ENCODE results near the gene WDR27.

The WDR27 gene

GRCh38 chr6:169474362-169474761 lies 227.5 kb downstream of the WDR27 start:
- H3K9me3 ChIP-seq (ENCODE audit: insufficient read depth, low read length) = peaks cover 18% of the 10 kb centered on the region; the same call in 1 of the 2 replicates
- H3K4me2 ChIP-seq (ENCODE audit: low read depth, low read length, poor library complexity, severe bottlenecking) = no peak overlapping the region
- TF ChIP-seq EZH2phosphoT487 (conservative IDR thresholded peaks at IDR 0.05; ENCODE audit: low read length) (no peak), CTCF (IDR thresholded peaks at IDR 0.05; ENCODE audit: insufficient read depth, low read length, poor library complexity, severe bottlenecking) (no peak)
- H3F3A ChIP-seq (ENCODE audit: insufficient read depth) = no peaks in the 10 kb centered on the region
- H3K9me2 ChIP-seq (replicated peaks; ENCODE audit: insufficient read depth, low read length) = no peaks in the 10 kb centered on the region
- H3K27me3 ChIP-seq (ENCODE audit: low read length) = no peaks in the 10 kb centered on the region
- no peak overlapping the region for H3K4me3 ChIP-seq (ENCODE audit: insufficient read depth, low read length, poor library complexity, severe bottlenecking)
- no peak overlapping the region for H3K9ac ChIP-seq (ENCODE audit: low read length)
- no peak overlapping the region for H2AFZ ChIP-seq (ENCODE audit: low read depth, low read length, severe bottlenecking)
- H3K27ac ChIP-seq (ENCODE audit: low read depth, low read length) = no peak overlapping the region
- no peaks in the 10 kb centered on the region for H3K79me2 ChIP-seq (ENCODE audit: insufficient read depth, low read length)
- H4K20me1 ChIP-seq (ENCODE audit: low read depth, low read length) = no peaks in the 10 kb centered on the region
- H3K36me3 ChIP-seq (ENCODE audit: low read length) = peaks cover 7% of the 10 kb centered on the region

GRCh38 chr6:169473663-169474062 lies 228.2 kb downstream of the WDR27 start:
- no peak overlapping the region for H3K4me2 ChIP-seq (ENCODE audit: low read depth, low read length, poor library complexity, severe bottlenecking)
- H3K27ac ChIP-seq (ENCODE audit: low read depth, low read length) = no peak overlapping the region
- no peak overlapping the region for H2AFZ ChIP-seq (ENCODE audit: low read depth, low read length, severe bottlenecking)
- H3F3A ChIP-seq (ENCODE audit: insufficient read depth) = no peaks in the 10 kb centered on the region
- no peak overlapping the region for H3K4me3 ChIP-seq (ENCODE audit: insufficient read depth, low read length, poor library complexity, severe bottlenecking)
- H3K9ac ChIP-seq (ENCODE audit: low read length) = no peak overlapping the region
- H3K27me3 ChIP-seq (ENCODE audit: low read length) = no peaks in the 10 kb centered on the region
- peaks cover 7% of the 10 kb centered on the region for H3K36me3 ChIP-seq (ENCODE audit: low read length)
- H3K9me2 ChIP-seq (replicated peaks; ENCODE audit: insufficient read depth, low read length) = no peaks in the 10 kb centered on the region
- no peaks in the 10 kb centered on the region for H3K79me2 ChIP-seq (ENCODE audit: insufficient read depth, low read length)
- H4K20me1 ChIP-seq (ENCODE audit: low read depth, low read length) = no peaks in the 10 kb centered on the region
- peaks cover 18% of the 10 kb centered on the region; the same call in 1 of the 2 replicates for H3K9me3 ChIP-seq (ENCODE audit: insufficient read depth, low read length)
- TF ChIP-seq EZH2phosphoT487 (conservative IDR thresholded peaks at IDR 0.05; ENCODE audit: low read length) = no peak
- TF ChIP-seq CTCF (IDR thresholded peaks at IDR 0.05; ENCODE audit: insufficient read depth, low read length, poor library complexity, severe bottlenecking) = no peak

GRCh38 chr6:169472786-169473416 lies 228.9 kb downstream of the WDR27 start:
- no peaks in the 10 kb centered on the region for H4K20me1 ChIP-seq (ENCODE audit: low read depth, low read length)
- H3K4me2 ChIP-seq (ENCODE audit: low read depth, low read length, poor library complexity, severe bottlenecking) = no peak overlapping the region
- peaks cover 7% of the 10 kb centered on the region for H3K36me3 ChIP-seq (ENCODE audit: low read length)
- no peak overlapping the region for H3K4me3 ChIP-seq (ENCODE audit: insufficient read depth, low read length, poor library complexity, severe bottlenecking)
- H3F3A ChIP-seq (ENCODE audit: insufficient read depth) = no peaks in the 10 kb centered on the region
- no peak for TF ChIP-seq CTCF (IDR thresholded peaks at IDR 0.05; ENCODE audit: insufficient read depth, low read length, poor library complexity, severe bottlenecking)
- no peak for TF ChIP-seq EZH2phosphoT487 (conservative IDR thresholded peaks at IDR 0.05; ENCODE audit: low read length)
- no peaks in the 10 kb centered on the region for H3K9me2 ChIP-seq (replicated peaks; ENCODE audit: insufficient read depth, low read length)
- H3K27ac ChIP-seq (ENCODE audit: low read depth, low read length) = no peak overlapping the region
- H3K79me2 ChIP-seq (ENCODE audit: insufficient read depth, low read length) = no peaks in the 10 kb centered on the region
- H3K9me3 ChIP-seq (ENCODE audit: insufficient read depth, low read length) = peaks cover 21% of the 10 kb centered on the region; the same call in 1 of the 2 replicates
- H2AFZ ChIP-seq (ENCODE audit: low read depth, low read length, severe bottlenecking) = no peak overlapping the region
- no peak overlapping the region for H3K9ac ChIP-seq (ENCODE audit: low read length)
- no peaks in the 10 kb centered on the region for H3K27me3 ChIP-seq (ENCODE audit: low read length)
